Nephron progenitor cell (in vitro differentiated cells): ENCODE measurements around the gene ZNF385D.

ENCODE experiments used
- DNase-seq: peaks from one replicate; pipeline ENCODE4 v3.0.0; 2021
- H3K27ac Mint-ChIP-seq: 2 replicates; pipeline ENCODE4 v1.8.0; 2021; ENCODE audit warnings: mild to moderate bottlenecking, moderate library complexity, mixed read lengths
- H3K27me3 Mint-ChIP-seq: 2 replicates; pipeline ENCODE4 v1.8.0; 2021; ENCODE audit warnings: mild to moderate bottlenecking, low read depth, mixed read lengths; ENCODE audit not compliant: poor library complexity
- H3K36me3 Mint-ChIP-seq: 2 replicates; pipeline ENCODE4 v1.8.0; 2021; ENCODE audit warnings: low read depth, mixed read lengths
- H3K4me1 Mint-ChIP-seq: 2 replicates; pipeline ENCODE4 v1.8.0; 2021; ENCODE audit warnings: mixed read lengths
- H3K4me3 Mint-ChIP-seq: 2 replicates; pipeline ENCODE4 v1.8.0; 2021; ENCODE audit warnings: mild to moderate bottlenecking, moderate library complexity, mixed read lengths
- H3K9me3 Mint-ChIP-seq: 2 replicates; pipeline ENCODE4 v1.8.0; 2021; ENCODE audit warnings: mild to moderate bottlenecking, moderate library complexity, mixed read lengths
- TF ChIP-seq, protein P1 (sequence below): fragments of 200-600 bp; sonication (generic); IDR thresholded peaks from 2 replicates; pipeline ENCODE4 v1.5.0; 2021; ENCODE audit warnings: antibody characterized with exemption

ZNF385D gene

DNA sequence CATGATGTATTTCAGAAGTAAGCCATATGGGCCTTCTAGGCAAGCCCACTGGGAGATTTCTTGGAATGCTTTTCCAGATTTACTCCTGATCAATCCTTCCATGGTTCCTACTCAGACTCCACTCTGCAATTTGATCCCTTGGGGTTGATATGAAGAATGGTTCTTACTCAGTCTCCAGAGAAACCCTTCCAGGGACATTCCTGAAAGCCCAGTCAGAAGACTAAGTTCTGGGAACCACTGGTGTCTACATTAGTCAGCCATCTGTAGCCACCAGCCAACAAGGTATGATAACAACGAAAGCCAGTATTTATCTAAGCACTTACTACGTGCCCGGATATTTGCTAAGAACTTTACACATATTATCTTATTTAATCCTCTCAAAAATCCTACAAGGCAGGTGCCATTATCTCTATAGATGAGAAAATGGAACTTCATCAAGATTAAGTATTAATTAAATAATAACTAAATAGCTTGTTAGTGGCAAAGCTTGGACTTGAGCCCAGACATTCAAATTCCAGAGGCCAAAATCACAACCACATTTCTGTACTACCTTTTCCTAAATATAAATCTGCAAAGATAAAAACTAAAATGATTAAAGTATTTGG is 32.7 kb downstream of the ZNF385D start:
- Mint-ChIP-seq H3K4me3 (no peak overlapping the region), H3K36me3 (no peaks in the 10 kb centered on the region), H3K27me3 (no peaks in the 10 kb centered on the region), H3K4me1 (no peaks in the 10 kb centered on the region), H3K27ac (no peak overlapping the region), H3K9me3 (peaks cover 8% of the 10 kb centered on the region)
- no peak for DNase-seq
- TF ChIP-seq, protein P1, sequence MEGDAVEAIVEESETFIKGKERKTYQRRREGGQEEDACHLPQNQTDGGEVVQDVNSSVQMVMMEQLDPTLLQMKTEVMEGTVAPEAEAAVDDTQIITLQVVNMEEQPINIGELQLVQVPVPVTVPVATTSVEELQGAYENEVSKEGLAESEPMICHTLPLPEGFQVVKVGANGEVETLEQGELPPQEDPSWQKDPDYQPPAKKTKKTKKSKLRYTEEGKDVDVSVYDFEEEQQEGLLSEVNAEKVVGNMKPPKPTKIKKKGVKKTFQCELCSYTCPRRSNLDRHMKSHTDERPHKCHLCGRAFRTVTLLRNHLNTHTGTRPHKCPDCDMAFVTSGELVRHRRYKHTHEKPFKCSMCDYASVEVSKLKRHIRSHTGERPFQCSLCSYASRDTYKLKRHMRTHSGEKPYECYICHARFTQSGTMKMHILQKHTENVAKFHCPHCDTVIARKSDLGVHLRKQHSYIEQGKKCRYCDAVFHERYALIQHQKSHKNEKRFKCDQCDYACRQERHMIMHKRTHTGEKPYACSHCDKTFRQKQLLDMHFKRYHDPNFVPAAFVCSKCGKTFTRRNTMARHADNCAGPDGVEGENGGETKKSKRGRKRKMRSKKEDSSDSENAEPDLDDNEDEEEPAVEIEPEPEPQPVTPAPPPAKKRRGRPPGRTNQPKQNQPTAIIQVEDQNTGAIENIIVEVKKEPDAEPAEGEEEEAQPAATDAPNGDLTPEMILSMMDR, result no peak

DNA sequence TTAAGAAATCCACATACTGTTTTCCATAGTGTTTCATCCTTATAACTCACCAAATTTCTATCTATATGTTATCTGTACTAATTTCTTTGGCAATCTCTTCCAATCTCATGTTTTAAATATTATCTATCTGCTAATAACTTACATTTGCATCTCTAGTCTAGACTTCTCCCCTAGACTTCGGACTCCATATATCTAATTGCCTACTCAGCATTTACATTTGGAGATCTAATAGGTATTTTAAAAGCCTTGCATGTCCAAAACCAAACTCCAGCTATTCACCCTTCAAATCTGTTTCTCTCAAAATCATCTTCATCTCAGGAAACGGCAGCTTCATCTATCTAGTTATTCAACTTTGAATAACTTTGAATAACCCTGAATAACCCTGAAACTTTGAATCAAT is 35.3 kb downstream of the ZNF385D start:
- no peaks in the 10 kb centered on the region for H3K27me3 Mint-ChIP-seq
- TF ChIP-seq, protein P1, result no peak
- H3K9me3 Mint-ChIP-seq, result peaks cover 3% of the 10 kb centered on the region
- no peak overlapping the region for H3K4me3 Mint-ChIP-seq
- H3K36me3 Mint-ChIP-seq, result no peaks in the 10 kb centered on the region
- H3K4me1 Mint-ChIP-seq, result no peaks in the 10 kb centered on the region
- DNase-seq, result no peak
- no peak overlapping the region for H3K27ac Mint-ChIP-seq

DNA sequence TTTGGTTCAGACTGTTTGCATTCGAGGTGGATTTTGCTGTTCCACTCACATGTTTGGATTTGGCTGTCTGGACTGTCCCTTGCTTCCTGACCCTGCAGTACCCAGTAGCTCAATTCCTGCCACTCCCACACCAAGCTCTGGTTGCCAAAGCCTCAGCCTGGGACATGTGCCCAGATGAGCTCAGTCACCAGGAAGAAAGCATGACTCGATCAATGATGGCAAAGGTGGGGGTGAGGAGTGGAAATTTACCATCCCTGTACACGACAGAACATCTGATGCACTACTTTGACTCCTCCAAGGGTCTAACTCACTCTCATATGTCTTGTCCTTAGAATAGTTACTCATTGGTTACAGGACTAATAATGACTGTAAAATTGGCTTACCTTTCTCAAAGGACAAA is 45.2 kb downstream of the ZNF385D start:
- H3K9me3 Mint-ChIP-seq, result no peaks in the 10 kb centered on the region
- TF ChIP-seq, protein P1, result no peak
- no peaks in the 10 kb centered on the region for H3K27me3 Mint-ChIP-seq
- H3K36me3 Mint-ChIP-seq, result no peaks in the 10 kb centered on the region
- H3K27ac Mint-ChIP-seq, result no peak overlapping the region
- H3K4me3 Mint-ChIP-seq, result no peak overlapping the region
- DNase-seq, result no peak
- H3K4me1 Mint-ChIP-seq, result no peaks in the 10 kb centered on the region

DNA sequence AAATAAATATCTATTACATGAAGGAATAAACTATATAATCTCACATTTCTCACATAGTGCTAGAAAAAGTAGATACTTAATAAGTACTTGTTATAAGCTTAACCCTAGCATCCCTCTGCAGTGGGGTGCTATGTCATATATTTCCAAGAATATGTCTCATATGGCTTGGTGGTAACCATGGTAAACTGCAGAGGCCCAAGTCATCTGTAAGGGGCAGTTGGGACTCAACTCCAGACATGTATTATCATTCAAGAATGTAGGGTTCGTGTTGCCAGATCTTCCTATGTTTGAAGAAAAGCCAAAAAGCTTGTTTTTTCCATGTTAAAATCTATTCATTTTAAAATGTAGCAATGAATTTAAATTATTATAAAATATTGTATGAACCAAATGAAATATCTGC is 46.2 kb downstream of the ZNF385D start:
- Mint-ChIP-seq H3K27ac (no peak overlapping the region), H3K4me1 (no peaks in the 10 kb centered on the region), H3K27me3 (no peaks in the 10 kb centered on the region)

DNA sequence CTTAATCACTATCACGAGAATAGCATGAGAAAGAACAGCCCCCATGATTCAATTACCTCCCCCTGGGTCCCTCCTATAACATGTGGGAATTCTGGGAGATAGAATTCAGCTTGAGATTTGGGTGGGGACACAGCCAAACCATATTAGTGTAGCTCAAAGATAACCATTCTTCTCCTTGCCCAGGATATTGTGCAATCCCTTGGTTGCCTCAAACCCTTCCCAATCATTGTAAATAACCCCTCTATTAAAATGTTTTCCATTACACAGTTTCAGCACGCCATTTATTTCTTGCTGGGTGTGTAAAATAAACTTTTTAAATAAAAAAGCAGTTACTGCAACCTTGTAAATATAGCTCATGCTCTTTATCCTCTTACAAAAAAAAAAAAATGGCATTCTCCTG is 47.7 kb downstream of the ZNF385D start:
- Mint-ChIP-seq H3K27me3 (no peaks in the 10 kb centered on the region), H3K4me3 (no peak overlapping the region), H3K9me3 (no peaks in the 10 kb centered on the region), H3K27ac (no peak overlapping the region), H3K4me1 (no peaks in the 10 kb centered on the region), H3K36me3 (no peaks in the 10 kb centered on the region)
- TF ChIP-seq, protein P1, result no peak
- DNase-seq, result no peak

More for the DNA sequence above, 46.2 kb downstream of the ZNF385D start:
- Mint-ChIP-seq H3K9me3 (no peaks in the 10 kb centered on the region), H3K36me3 (no peaks in the 10 kb centered on the region), H3K4me3 (no peak overlapping the region)
- no peak for DNase-seq
- TF ChIP-seq, protein P1, result no peak

DNA sequence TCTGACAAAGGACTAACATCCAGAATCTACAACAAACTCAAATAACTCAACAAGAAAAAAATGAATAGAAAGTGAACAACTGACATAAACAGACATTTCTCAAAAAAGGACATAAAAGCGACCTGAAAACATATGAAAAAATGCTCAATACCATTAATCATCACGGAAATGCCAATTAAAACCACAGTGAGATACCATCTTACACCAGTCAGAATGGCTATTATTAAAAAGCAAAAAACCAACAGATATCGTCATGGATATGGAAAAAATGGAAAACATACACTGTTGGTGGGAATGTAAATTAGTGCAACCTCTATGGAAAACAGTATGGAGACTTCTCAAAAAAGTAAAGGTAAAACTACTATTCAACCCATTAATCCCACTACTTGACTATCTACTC is 53.3 kb downstream of the ZNF385D start:
- Mint-ChIP-seq H3K36me3 (no peaks in the 10 kb centered on the region), H3K27ac (no peak overlapping the region), H3K4me3 (no peak overlapping the region), H3K27me3 (no peaks in the 10 kb centered on the region), H3K9me3 (no peaks in the 10 kb centered on the region), H3K4me1 (peaks cover 7% of the 10 kb centered on the region)
- TF ChIP-seq, protein P1, result no peak
- DNase-seq, result no peak
